Spleen (tissue), 7 donors: ENCODE data around the gene SKP1.

ENCODE experiments used
- CTCF ChIP-seq, 11 experiments: fragments of 200-600 bp in 7 of 11; fragments of 450-650 bp in 4 of 11; sonication (generic) in 4 of 11; IDR thresholded peaks in 8 of 11; conservative IDR thresholded peaks in 3 of 11; 1 replicate in 7 of 11; 2 replicates in 4 of 11; pipeline versions ENCODE4 v1.4.0 to v1.8.0; 2016 to 2021; ENCODE audit warnings: antibody characterized with exemption in 11 of 11, inconsistent platforms in 4 of 11, mild to moderate bottlenecking in 1 of 11
- POLR2A ChIP-seq, 3 donors: fragments of 450-650 bp; IDR thresholded peaks; one replicate each; pipeline ENCODE4 v1.5.1; 2017; ENCODE audit warnings: antibody characterized with exemption in 3 of 3, mild to moderate bottlenecking in 1 of 3
- donor health status: DM: no; HTN: no; CAD: no; lungs with moderate emphysema.
- donor health status: DM: no; HTN: no; CAD: no.
- donor health status: DM: no; HTN: no; CAD: no.

DNA sequence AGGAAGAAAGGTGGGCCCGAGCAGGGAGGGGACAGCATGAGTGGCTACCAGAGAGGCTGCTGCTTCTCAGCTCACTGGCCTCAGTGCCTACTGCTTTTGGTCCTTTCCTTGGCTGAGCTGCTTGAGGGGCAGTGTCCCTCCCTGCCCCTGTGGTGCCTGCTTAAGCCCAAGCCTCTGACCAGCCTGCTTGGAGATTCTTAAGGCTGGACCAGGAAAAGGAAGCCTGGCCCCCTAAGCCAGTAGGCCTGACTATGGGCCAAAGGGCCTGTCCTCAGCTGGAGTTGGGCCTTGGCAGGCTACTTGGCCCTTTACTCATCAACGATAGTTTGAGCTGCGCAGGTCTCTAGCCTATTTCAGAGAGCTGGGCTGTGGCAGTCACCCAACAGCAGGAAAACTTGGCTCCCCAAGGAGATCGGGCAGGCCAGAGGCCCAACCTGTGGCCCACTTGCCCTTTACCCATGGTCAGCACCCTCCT lies 37.3 kb downstream of the SKP1 start:
- TF ChIP-seq CTCF (IDR thresholded peaks at IDR 0.05 in 8 of 11, conservative IDR thresholded peaks at IDR 0.05 in 3 of 11) (no peak), POLR2A (IDR thresholded peaks at IDR 0.05) (no peak)
